NCI-H1092 treated with DMSO at 0.1 percent for 48 hours (cell line): ENCODE data around the gene SIDT1.
"Not testable (repeated sequence)": the region's sequence is repeated elsewhere in the genome, so short reads cannot be mapped to it uniquely, and the experiment has no call there.

Experiments used
- DNase-seq: peaks from one replicate; lab custom pipeline; 2025; lab: John Stamatoyannopoulos, UW

SIDT1 gene

GRCh38 chr3:113634782-113635474 lies 102.6 kb downstream of the SIDT1 start:
- no peak for DNase-seq

DNA sequence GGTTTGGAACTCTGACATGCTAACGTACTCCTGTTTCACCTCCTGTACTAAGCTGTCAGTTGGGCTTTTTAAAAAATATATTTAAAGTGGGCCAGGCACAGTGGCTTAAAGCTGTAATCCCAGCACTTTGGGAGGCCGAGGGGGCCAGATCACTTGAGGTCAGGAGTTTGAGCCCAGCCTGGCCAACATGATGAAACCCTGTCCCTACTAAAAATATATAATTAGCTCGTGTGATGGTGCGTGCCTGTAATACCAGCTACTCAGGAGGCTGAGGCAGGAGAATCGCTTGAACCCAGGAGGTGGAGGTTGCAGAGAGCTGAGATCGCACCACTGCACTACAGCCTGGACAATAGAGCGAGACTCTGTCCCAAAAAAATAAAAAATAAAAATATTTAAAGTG lies 103.7 kb downstream of the SIDT1 start:
- DNase-seq, result not testable (repeated sequence)

DNA sequence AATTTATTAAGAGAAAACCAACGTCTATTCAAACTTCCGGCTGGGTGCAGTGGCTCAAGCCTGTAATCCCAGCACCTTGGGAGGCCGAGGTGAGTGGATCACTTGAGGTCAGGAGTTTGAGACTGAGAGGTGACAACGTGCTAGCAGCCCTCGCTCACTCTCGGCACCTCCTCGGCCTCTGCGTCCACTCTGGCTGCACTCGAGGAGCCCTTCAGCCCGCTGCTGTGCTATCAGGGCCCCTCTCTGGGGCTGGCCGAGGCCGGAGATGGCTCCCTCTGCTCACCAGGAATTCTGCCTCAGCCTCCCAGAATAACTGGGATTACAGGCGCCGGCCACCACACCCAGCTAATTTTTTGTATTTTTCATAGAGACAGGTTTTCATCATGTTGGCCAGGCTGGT lies 105.4 kb downstream of the SIDT1 start:
- DNase-seq, result no peak

GRCh38 chr3:113638910-113639309 lies 106.6 kb downstream of the SIDT1 start:
- no peak for DNase-seq

- DNase-seq, result no peak
Observed at GRCh38 chr3:113643583-113643982, 111.2 kb downstream of the SIDT1 start.

GRCh38 chr3:113648524-113648923 lies 116.2 kb downstream of the SIDT1 start:
- DNase-seq, result no peak

DNA sequence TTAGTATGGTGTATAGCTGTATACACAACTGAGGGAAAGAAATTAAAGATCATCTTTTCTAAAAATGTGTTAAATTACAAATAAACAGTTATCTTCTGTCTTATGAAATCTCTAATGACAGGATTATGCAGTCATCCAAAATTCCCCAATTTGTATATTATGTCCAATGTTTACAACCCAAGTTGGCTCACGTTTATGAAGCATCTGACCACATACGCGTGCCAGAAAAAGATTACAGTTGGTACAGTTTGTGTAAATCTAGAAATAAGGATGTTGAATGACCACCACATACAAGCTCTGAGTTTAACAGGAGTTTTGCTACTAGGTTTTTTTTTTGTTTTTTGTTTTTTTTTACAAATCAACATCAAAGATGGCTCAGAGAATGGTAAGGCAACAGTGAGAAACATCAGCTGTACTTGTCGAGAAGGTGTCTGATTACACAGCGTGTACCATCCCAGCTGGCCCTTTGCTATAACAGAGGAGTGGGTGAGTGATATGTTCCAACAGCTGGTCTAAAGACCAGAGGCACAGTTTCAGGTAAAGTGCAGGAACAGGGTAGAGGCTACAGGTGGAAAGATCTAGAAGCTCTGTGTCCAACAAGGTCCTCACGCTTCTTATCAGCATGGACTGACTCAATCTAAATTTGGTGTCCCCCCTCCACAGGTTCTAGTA lies 117.0 kb downstream of the SIDT1 start:
- DNase-seq, result no peak

DNA sequence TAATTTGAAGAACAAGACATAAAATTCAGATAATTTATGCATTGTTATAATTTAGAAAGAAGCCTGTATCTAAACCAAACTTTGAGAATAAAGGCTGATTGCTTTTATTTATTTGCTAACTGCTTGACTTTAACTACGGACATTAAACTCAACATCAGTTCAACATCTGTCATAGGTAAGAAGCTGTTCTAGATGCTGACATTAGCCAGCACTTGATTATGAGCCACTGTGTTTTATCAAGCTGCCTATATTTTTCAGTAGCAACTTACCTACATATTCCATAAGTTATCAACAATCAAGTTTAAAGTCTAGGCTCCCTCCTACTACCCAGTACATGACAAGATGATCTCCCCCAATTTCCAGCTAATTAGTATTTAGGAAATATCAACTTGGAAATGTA lies 122.0 kb downstream of the SIDT1 start:
- no peak for DNase-seq

- DNase-seq, result no peak
Observed at GRCh38 chr3:113654851-113655250, 122.5 kb downstream of the SIDT1 start.

GRCh38 chr3:113658107-113658506 lies 125.8 kb downstream of the SIDT1 start:
- DNase-seq, result no peak

GRCh38 chr3:113659101-113659541 lies 126.8 kb downstream of the SIDT1 start:
- peak; percentile 51 for DNase-seq

GRCh38 chr3:113659996-113660395 lies 127.6 kb downstream of the SIDT1 start:
- no peak for DNase-seq

GRCh38 chr3:113660458-113660857 lies 128.1 kb downstream of the SIDT1 start:
- no peak for DNase-seq

- no peak for DNase-seq
Observed at GRCh38 chr3:113660896-113661295, 128.5 kb downstream of the SIDT1 start.

DNA sequence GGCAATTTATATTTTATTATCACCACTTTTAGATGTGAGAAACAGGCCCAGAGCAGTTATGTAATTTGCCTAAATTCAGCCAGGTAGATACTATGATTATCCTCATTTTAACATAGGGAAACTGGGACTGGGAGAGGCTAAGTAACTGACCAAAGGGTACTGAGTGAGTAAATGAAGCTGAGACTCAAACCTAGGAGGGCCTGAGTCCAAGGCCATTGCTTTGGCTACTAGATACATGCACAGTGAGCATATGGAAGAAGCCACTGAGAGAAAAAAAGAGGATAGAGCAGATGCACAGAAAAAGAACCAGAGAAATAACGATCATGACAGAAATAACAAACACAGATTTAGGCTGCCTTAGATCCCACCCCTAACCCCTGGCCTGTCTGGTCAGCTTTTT lies 130.5 kb downstream of the SIDT1 start:
- no peak for DNase-seq

DNA sequence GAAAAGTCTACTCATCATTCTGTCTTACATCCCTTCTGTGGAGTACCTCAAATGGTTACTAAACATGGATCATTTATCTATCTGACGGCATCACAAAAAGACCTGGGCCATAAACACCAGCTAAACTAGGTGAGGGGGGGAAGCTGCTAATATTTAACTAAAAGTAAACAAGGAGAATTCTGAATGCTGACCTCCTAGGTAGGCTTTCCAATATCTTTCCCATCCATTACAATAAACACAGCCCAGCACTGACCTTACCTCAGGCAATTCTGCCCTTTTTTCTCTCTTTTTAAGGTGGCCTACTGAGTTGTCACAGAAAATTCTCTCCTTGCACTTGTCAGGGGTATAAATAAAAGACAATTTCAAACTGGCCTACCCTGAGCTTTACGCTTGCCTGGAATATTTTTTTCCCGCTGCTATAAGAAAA lies 131.0 kb downstream of the SIDT1 start:
- no peak for DNase-seq

DNA sequence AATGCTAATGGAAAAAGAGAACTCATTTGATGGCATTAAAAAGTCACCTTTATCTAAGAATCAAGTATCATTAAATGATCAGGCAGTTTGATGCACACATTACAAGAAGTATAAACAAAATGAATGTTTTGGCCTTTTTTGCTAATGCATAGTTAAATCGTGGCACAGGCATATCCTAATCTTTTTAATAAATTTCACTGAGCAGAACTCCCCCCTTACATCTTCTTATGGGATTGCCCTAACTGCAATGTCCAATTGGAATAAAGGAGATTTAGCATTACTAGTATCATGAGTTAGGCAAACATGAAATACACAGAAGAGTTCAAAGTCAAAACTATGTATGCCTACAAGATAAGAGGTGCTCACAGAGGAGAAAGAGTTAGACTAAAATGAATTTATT lies 131.4 kb downstream of the SIDT1 start:
- DNase-seq, result no peak

- DNase-seq, result no peak
Observed at GRCh38 chr3:113664523-113665094, 132.3 kb downstream of the SIDT1 start.

DNA sequence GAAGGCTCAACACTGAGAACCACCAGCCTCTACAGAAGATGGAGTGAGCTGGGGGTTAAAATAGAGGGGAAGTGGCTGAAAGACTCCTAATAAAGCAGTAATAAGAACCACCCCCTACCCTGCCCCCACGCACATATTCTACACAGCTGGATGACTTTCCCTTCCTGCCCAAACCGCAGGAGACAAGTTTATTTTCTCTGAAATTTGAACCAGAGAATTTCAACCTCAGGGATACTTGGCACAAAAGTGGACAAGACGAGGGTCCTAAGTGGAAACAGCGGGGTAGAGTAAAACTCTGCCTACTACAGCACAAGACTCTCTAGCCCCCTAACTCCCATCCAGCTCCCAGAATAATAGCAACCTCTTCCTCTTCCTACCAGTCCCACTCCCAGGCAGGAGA lies 135.7 kb downstream of the SIDT1 start:
- DNase-seq, result no peak

- DNase-seq, result peak; percentile 13
Observed at GRCh38 chr3:113673593-113673992, 141.2 kb downstream of the SIDT1 start.

- no peak for DNase-seq
Observed at GRCh38 chr3:113676261-113676660, 143.9 kb downstream of the SIDT1 start.

DNA sequence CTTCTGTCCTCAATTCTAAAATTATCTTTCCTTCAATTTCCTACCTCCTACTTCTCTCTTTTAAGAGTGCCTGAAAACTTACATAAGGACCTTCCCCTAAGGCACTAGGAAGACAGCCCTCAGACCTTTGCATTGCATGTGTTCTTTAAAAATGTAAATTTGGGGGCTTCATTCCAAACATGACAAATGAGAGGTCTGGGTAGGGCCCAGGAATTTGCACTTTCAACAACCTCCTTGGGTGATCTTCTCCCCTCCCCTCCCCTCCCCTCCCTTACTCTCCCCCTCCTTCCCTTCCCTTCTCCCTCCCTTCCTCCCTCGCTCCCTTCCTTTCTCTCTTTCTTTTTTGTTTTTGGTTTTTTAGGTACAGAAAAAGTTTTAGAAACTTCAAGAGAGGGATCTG lies 145.4 kb downstream of the SIDT1 start:
- no peak for DNase-seq

DNA sequence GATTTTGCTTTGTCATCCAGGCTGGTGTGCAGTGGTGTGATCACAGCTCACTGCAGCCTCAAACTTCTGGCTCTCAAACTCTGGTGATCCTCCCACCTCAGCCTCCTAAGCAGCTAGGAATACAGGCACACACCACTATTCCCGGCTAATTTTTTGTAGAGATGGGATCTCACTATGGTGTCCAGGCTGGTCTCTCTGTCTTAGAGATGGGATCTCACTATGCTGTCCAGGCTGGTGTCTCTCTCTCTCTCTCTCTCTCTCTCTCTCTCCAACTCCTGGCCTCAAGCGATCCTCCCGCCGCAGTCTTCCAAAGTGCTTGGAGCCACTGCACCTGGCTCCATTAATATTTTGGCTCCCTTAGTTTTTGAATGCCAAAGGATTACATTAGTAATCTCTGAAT lies 146.4 kb downstream of the SIDT1 start:
- DNase-seq, result no peak
